Activated CD8-positive, alpha-beta memory T cell treated with anti-CD3 and anti-CD28 coated beads, Interleukin-2, amount 50 U/mL, for 24 hours (primary cell): ENCODE measurements around the gene ID1.
"Not testable (repeated sequence)": the region's sequence is repeated elsewhere in the genome, so short reads cannot be mapped to it uniquely, and the experiment has no call there.

Experiments
- DNase-seq: peaks from one replicate; pipeline ENCODE4 v3.0.0-alpha.2; 2020; ENCODE audit errors: extremely low read depth

Gene ID1

GRCh38 chr20:31602431-31602778, 2.7 kb upstream of the ID1 start:
- no peak for DNase-seq

- no peak for DNase-seq
Observed at GRCh38 chr20:31602779-31603441, 2.2 kb upstream of the ID1 start.

- peak; percentile 28 for DNase-seq
Observed at GRCh38 chr20:31603822-31604566, 1.1 kb upstream of the ID1 start.

- DNase-seq, result no peak
Observed at GRCh38 chr20:31604567-31605030, 490 bp upstream of the ID1 start.

GRCh38 chr20:31605902-31606803, 1.1 kb downstream of the ID1 start:
- DNase-seq, result no peak

GRCh38 chr20:31606804-31607639, 1.9 kb downstream of the ID1 start:
- no peak for DNase-seq

GRCh38 chr20:31607640-31608250, 2.7 kb downstream of the ID1 start:
- no peak for DNase-seq

- DNase-seq, result no peak
Observed at GRCh38 chr20:31608251-31608945, 3.3 kb downstream of the ID1 start.

- not testable (repeated sequence) for DNase-seq
Observed at GRCh38 chr20:31612271-31612640, 7.2 kb downstream of the ID1 start.

GRCh38 chr20:31615416-31615815, 10.3 kb downstream of the ID1 start:
- no peak for DNase-seq

GRCh38 chr20:31617432-31618104, 12.5 kb downstream of the ID1 start:
- no peak for DNase-seq

- no peak for DNase-seq
Observed at GRCh38 chr20:31620246-31620645, 15.2 kb downstream of the ID1 start.

GRCh38 chr20:31623123-31623505, 18.0 kb downstream of the ID1 start:
- not testable (repeated sequence) for DNase-seq

- DNase-seq, result not testable (repeated sequence)
Observed at GRCh38 chr20:31626534-31626933, 21.4 kb downstream of the ID1 start.

- not testable (repeated sequence) for DNase-seq
Observed at GRCh38 chr20:31628057-31628456, 23.0 kb downstream of the ID1 start.

GRCh38 chr20:31630187-31630790, 25.2 kb downstream of the ID1 start:
- DNase-seq, result no peak

- DNase-seq, result no peak
Observed at GRCh38 chr20:31632548-31633338, 27.7 kb downstream of the ID1 start.

- no peak for DNase-seq
Observed at GRCh38 chr20:31633339-31633914, 28.3 kb downstream of the ID1 start.
